Stimulated activated CD4-positive, alpha-beta T cell treated with anti-CD3 and anti-CD28 coated beads, Interleukin-12 subunit alpha, Interleukin-12 subunit beta, amount 100 ng/mL, for 4 hours (primary cell): Measurements from ENCODE around the gene ZNF776.
"Not testable (repeated sequence)": the region's sequence is repeated elsewhere in the genome, so short reads cannot be mapped to it uniquely, and the experiment has no call there.

Experiments
- DNase-seq: peaks from one replicate; pipeline ENCODE4 v3.0.0-alpha.2; 2020

The ZNF776 gene

GRCh38 chr19:57779220-57779845, 32.7 kb downstream of the ZNF776 start:
- DNase-seq, result no peak

- DNase-seq, result no peak
These were observed 39.7 kb downstream of the ZNF776 start for GRCh38 chr19:57786286-57786685.

- no peak for DNase-seq
These were observed 40.3 kb downstream of the ZNF776 start for GRCh38 chr19:57786906-57787305.

- no peak for DNase-seq
These were observed 41.6 kb downstream of the ZNF776 start for GRCh38 chr19:57788114-57788692.

GRCh38 chr19:57789288-57789687, 42.7 kb downstream of the ZNF776 start:
- no peak for DNase-seq

GRCh38 chr19:57796580-57796979, 50.0 kb downstream of the ZNF776 start:
- not testable (repeated sequence) for DNase-seq

GRCh38 chr19:57800696-57801095, 54.1 kb downstream of the ZNF776 start:
- DNase-seq, result no peak

GRCh38 chr19:57802269-57802668, 55.7 kb downstream of the ZNF776 start:
- DNase-seq, result no peak

GRCh38 chr19:57803265-57803593, 56.6 kb downstream of the ZNF776 start:
- DNase-seq, result no peak

- DNase-seq, result no peak
These were observed 57.1 kb downstream of the ZNF776 start for GRCh38 chr19:57803594-57804325.

- DNase-seq, result no peak
These were observed 60.9 kb downstream of the ZNF776 start for GRCh38 chr19:57807541-57807940.
